A549 (cell line): ENCODE measurements around the gene TRAPPC4. TPM values are rescaled to one million over a fixed set of nuclear protein-coding genes. Genes with fewer than 3 reads are reported as not detected.
A peak's percentile ranks its signal among the peaks of the same experiment; 100 is the strongest.
"Not testable (repeated sequence)": the region's sequence is repeated elsewhere in the genome, so short reads cannot be mapped to it uniquely, and the experiment has no call there.

Experiments used
- ATAC-seq, 2 experiments: fragments of 200-7000 bp in 1 of 2; fragments of >200 bp in 1 of 2; cut with Nextera tagmentation in 1 of 2; cut with Tn5 transposase in 1 of 2; 3 replicates each; pipeline versions ENCODE4 v1.8.0 to v1.9.1; 2018 to 2020; ENCODE audit warnings: mild to moderate bottlenecking in 1 of 2, moderate library complexity in 1 of 2
- CTCF ChIA-PET: fragments of 300-600 bp; sonication (Branson Sonifier 250); formaldehyde crosslinking; extraction: SDS; loops from one replicate; lab custom pipeline; 2021; ENCODE audit warnings: antibody characterized with exemption, inconsistent platforms; lab: Yijun Ruan, JAX
- POLR2A ChIA-PET: fragments of 350-600 bp; formaldehyde crosslinking; extraction: SDS; loops from one replicate; lab custom pipeline; 2021; ENCODE audit warnings: antibody characterized with exemption, inconsistent platforms; lab: Yijun Ruan, JAX
- DNase-seq, 2 experiments: peaks; one replicate each; pipeline versions ENCODE4 v3.0.0 to v3.0.0-alpha.2; 2011 to 2016; ENCODE audit warnings: low read depth in 1 of 2, low spot score in 1 of 2
- FAIRE-seq: peaks from 2 replicates; lab custom pipeline; 2011; peaks lifted over from hg19 to GRCh38; lab: Jason Lieb, UNC
- H3K27ac ChIP-seq, 2 experiments: fragments of >200 bp; sonication (Bioruptor Twin); formaldehyde crosslinking; 3 replicates each; pipeline ENCODE4 v1.5.1; 2016 to 2017
- H3K4me1 ChIP-seq: fragments of >200 bp; sonication (Bioruptor Twin); formaldehyde crosslinking; 3 replicates; pipeline ENCODE4 v1.6.1; 2016
- H3K4me2 ChIP-seq: fragments of >200 bp; sonication (Bioruptor Twin); formaldehyde crosslinking; 3 replicates; pipeline ENCODE4 v1.6.1; 2016
- H3K4me3 ChIP-seq: fragments of >200 bp; sonication (Bioruptor Twin); formaldehyde crosslinking; 3 replicates; pipeline ENCODE4 v1.5.1; 2016
- H3K9me3 ChIP-seq: fragments of >200 bp; sonication (Bioruptor Twin); formaldehyde crosslinking; 3 replicates; pipeline ENCODE4 v1.6.1; 2016
- ATOH8 ChIP-seq: fragments of 250-450 bp; sonication (Bioruptor Pico); IDR thresholded peaks from 2 replicates; pipeline ENCODE4 v1.5.0; 2020; ENCODE audit warnings: low read depth, mild to moderate bottlenecking, moderate library complexity
- CHD2 ChIP-seq: fragments of 150-350 bp; IDR thresholded peaks from 2 replicates; pipeline ENCODE4 v1.6.1; 2014; ENCODE audit warnings: low read length; ENCODE audit not compliant: partially characterized antibody
- CTCF ChIP-seq: fragments of >200 bp; sonication (Bioruptor Twin); formaldehyde crosslinking; IDR thresholded peaks from 3 replicates; pipeline ENCODE4 v1.5.1; 2016
- EHF ChIP-seq: fragments of 250-450 bp; sonication (Bioruptor Pico); IDR thresholded peaks from 2 replicates; pipeline ENCODE4 v1.5.0; 2020; ENCODE audit warnings: mild to moderate bottlenecking
- ELK1 ChIP-seq: fragments of 150-350 bp; IDR thresholded peaks from 2 replicates; pipeline ENCODE4 v1.6.1; 2014; ENCODE audit warnings: low read depth, mild to moderate bottlenecking, low read length
- EP300 ChIP-seq, 2 experiments: fragments of >200 bp; sonication (Bioruptor Twin); formaldehyde crosslinking; IDR thresholded peaks; 2 replicates in 1 of 2; 3 replicates in 1 of 2; pipeline ENCODE4 v1.6.1; 2016 to 2017
- ESRRA ChIP-seq: fragments of 150-350 bp; IDR thresholded peaks from 2 replicates; pipeline ENCODE4 v1.6.1; 2014; ENCODE audit warnings: mild to moderate bottlenecking, low read length, borderline replicate concordance
- FOXS1 ChIP-seq: fragments of 250-450 bp; sonication (Bioruptor Pico); IDR thresholded peaks from 2 replicates; pipeline ENCODE4 v1.5.0; 2020; ENCODE audit warnings: mild to moderate bottlenecking, moderate library complexity
- HES2 ChIP-seq: fragments of >200 bp; sonication (Bioruptor Twin); formaldehyde crosslinking; IDR thresholded peaks from 2 replicates; pipeline ENCODE4 v1.6.1; 2016
- TP53 ChIP-seq: fragments of 250-450 bp; sonication (Bioruptor Pico); IDR thresholded peaks from 2 replicates; pipeline ENCODE4 v1.5.0; 2021; ENCODE audit warnings: mild to moderate bottlenecking, moderate library complexity
- ZFP36 ChIP-seq: fragments of 450-650 bp; IDR thresholded peaks from 2 replicates; pipeline ENCODE4 v1.6.1; 2014; ENCODE audit warnings: borderline replicate concordance; ENCODE audit not compliant: partially characterized antibody
- WGBS: methylation state at CpG from one replicate; pipeline ENCODE4 v1.1.6; 2017; ENCODE audit errors: missing lambda C conversion rate; 5-methylcytosine and 5-hydroxymethylcytosine counted together
- polyA plus RNA-seq, 4 experiments: library from polyadenylated mRNA; depleted of rRNA in 3 of 4; stranded (reverse); fragments of >200 nt; fragmentation: RNase III in 1 of 4; extraction: RNeasy Plus Mini Kit Qiagen cat#74134 plus additional on column Dnase treatment in 1 of 4; gene quantifications; 2 replicates in 3 of 4; 3 replicates in 1 of 4; pipeline ENCODE4 v1.2.3, GENCODE V29; 2011 to 2017
- TF ChIP-seq, protein P1 (sequence below): IDR thresholded peaks from 2 replicates; pipeline ENCODE4 v1.6.1; 2012

TRAPPC4 gene
- polyA plus RNA-seq, 2 of the 4 experiments (the other 2 are of a cell fraction) = 71.6 to 77.7 TPM

GRCh38 chr11:119016216-119017009, 2.2 kb upstream of the TRAPPC4 start:
- peak overlapping the region; percentile 72 for H3K4me3 ChIP-seq
- no peak for FAIRE-seq
- DNase-seq = no peak
- CTCF ChIA-PET = interaction anchor here (1.3 kb wide), 1 partner anchor 14 kb away, joined by 3 read pairs; no protein-coding TSS in a partner anchor
- POLR2A ChIA-PET = interaction anchor here (1.2 to 1.4 kb wide), 2 partner anchors 17 to 27 kb away, joined by 4 read pairs; no protein-coding TSS in a partner anchor
- H3K4me2 ChIP-seq = peak overlapping the region; percentile 85
- H3K9me3 ChIP-seq = no peaks in the 10 kb centered on the region
- H3K4me1 ChIP-seq = peaks cover 36% of the 10 kb centered on the region
- 70% methylated on average over 13 of the region's 14 CpGs for whole genome bisulfite sequencing
- no peak for TF ChIP-seq EHF (CRISPR knock-in tag)
- no peak for TF ChIP-seq ZFP36
- no peak for TF ChIP-seq ATOH8 (CRISPR knock-in tag)
- no peak for TF ChIP-seq TP53 (CRISPR knock-in tag)
- no peak for TF ChIP-seq ELK1
- ATAC-seq = no peak
- peak overlapping the region in 1 of 2 experiments; percentile 97; a peak in 4 of 6 replicates for H3K27ac ChIP-seq

DNA sequence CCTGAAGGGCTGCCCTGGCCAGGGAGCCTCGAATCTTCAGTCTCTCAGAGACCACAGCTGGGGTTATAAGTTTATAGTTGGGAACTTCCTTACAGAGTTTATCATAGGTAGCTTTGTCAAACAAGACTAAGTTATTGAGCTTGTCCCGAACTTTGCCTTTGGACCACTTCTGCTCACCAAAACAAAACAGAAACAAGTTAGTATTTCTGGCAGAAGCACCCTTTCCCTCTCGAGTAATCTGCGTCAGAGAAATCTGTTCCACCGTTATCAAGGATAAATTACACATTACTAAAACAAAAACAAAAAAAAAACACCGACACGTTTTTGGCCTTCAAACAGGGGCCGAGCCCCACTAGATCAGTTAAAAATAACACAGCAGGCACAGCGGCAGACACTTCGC, 1.2 kb upstream of the TRAPPC4 start:
- Histone ChIP-seq H3K4me2 (peak overlapping the region; percentile 85), H3K4me1 (peaks cover 38% of the 10 kb centered on the region), H3K4me3 (peak overlapping the region; percentile 72), H3K27ac (peak overlapping the region; percentile 95 to 97)
- CTCF ChIA-PET, H3K9me3 ChIP-seq, POLR2A ChIA-PET, FAIRE-seq, DNase-seq, ATAC-seq: not testable (repeated sequence)
- WGBS = 4% methylated on average over 10 of the region's 10 CpGs

GRCh38 chr11:119019996-119020395, 1.4 kb downstream of the TRAPPC4 start:
- ATAC-seq (no peak), FAIRE-seq (no peak), DNase-seq (no peak)
- no peak for TF ChIP-seq CTCF
- Histone ChIP-seq H3K9me3 (no peaks in the 10 kb centered on the region), H3K4me1 (peaks cover 44% of the 10 kb centered on the region), H3K4me3 (peak overlapping the region; percentile 72), H3K4me2 (peak overlapping the region; percentile 83), H3K27ac (no peak overlapping the region)
- POLR2A ChIA-PET = no interaction called here
- 82% methylated on average over 2 of the region's 2 CpGs for WGBS
- CTCF ChIA-PET = no interaction called here

GRCh38 chr11:119021631-119022030, 3.1 kb downstream of the TRAPPC4 start:
- CTCF ChIA-PET = interaction anchor here (1.0 to 2.0 kb wide), 2 partner anchors 9 to 13 kb away, joined by 4 to 8 read pairs; partner anchors contain the start of gene SLC37A4
- H3K27ac ChIP-seq = no peak overlapping the region
- no peak for ATAC-seq
- DNase-seq = no peak
- H3K9me3 ChIP-seq = no peaks in the 10 kb centered on the region
- H3K4me1 ChIP-seq = peaks cover 29% of the 10 kb centered on the region
- POLR2A ChIA-PET = no interaction called here
- 83% methylated on average over 5 of the region's 5 CpGs for WGBS
- no peak overlapping the region for H3K4me2 ChIP-seq
- no peak overlapping the region for H3K4me3 ChIP-seq
- no peak for FAIRE-seq
- TF ChIP-seq, protein P1, sequence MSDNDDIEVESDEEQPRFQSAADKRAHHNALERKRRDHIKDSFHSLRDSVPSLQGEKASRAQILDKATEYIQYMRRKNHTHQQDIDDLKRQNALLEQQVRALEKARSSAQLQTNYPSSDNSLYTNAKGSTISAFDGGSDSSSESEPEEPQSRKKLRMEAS = no peak
- TF ChIP-seq FOXS1 (CRISPR knock-in tag) (no peak), EP300 (IDR thresholded peaks at IDR 0.05) (no peak), CHD2 (no peak), HES2 (no peak), ATOH8 (CRISPR knock-in tag) (no peak), ESRRA (no peak)
